PFSK-1 (cell line): ENCODE measurements around the gene ADGRL3.

Source experiments
- FOXP2 ChIP-seq: optimal IDR thresholded peaks from 2 replicates; pipeline ENCODE3; 2011; ENCODE audit warnings: borderline replicate concordance, control low read depth, inconsistent platforms; ENCODE audit not compliant: insufficient read depth; ENCODE audit errors: extremely low read length, extremely low read depth
- POLR2AphosphoS5 ChIP-seq: IDR thresholded peaks from 2 replicates; pipeline ENCODE4 v1.6.1; 2012; ENCODE audit warnings: low read depth, mild to moderate bottlenecking, control low read depth, low read length, moderate library complexity
- REST ChIP-seq, 2 experiments: IDR thresholded peaks; 2 replicates each; pipeline versions ENCODE4 v1.6.1 to v1.8.0; 2011 to 2012; ENCODE audit warnings: low read depth in 2 of 2, low read length in 2 of 2, control low read depth in 1 of 2, inconsistent platforms in 1 of 2, mild to moderate bottlenecking in 1 of 2, moderate library complexity in 1 of 2; ENCODE audit not compliant: insufficient read depth in 1 of 2
- SIN3A ChIP-seq: IDR thresholded peaks from 2 replicates; pipeline ENCODE4 v1.6.1; 2012; ENCODE audit warnings: mild to moderate bottlenecking, low read length, moderate library complexity, borderline replicate concordance; ENCODE audit not compliant: insufficient read depth
- TAF1 ChIP-seq: IDR thresholded peaks from 2 replicates; pipeline ENCODE4 v1.6.1; 2012; ENCODE audit warnings: low read length, control low read depth, borderline replicate concordance; ENCODE audit not compliant: insufficient read depth

ADGRL3 gene

GRCh38 chr4:62118558-62118957 lies 918.4 kb downstream of the ADGRL3 start:
- no peak for TF ChIP-seq SIN3A
- TF ChIP-seq FOXP2, result no peak
- TF ChIP-seq TAF1, result no peak
- TF ChIP-seq POLR2AphosphoS5, result no peak
- TF ChIP-seq REST (IDR thresholded peaks at IDR 0.05; ENCODE audit: insufficient read depth in 1 of 2, low read depth in 2 of 2, low read length in 2 of 2), result no peak

GRCh38 chr4:62119195-62119594 lies 919.1 kb downstream of the ADGRL3 start:
- TF ChIP-seq TAF1, result no peak
- TF ChIP-seq POLR2AphosphoS5, result no peak
- TF ChIP-seq REST (IDR thresholded peaks at IDR 0.05; ENCODE audit: insufficient read depth in 1 of 2, low read depth in 2 of 2, low read length in 2 of 2), result no peak
- TF ChIP-seq FOXP2, result no peak
- TF ChIP-seq SIN3A, result no peak

GRCh38 chr4:62126064-62126732 lies 926.1 kb downstream of the ADGRL3 start:
- TF ChIP-seq SIN3A (no peak), REST (IDR thresholded peaks at IDR 0.05; ENCODE audit: insufficient read depth in 1 of 2, low read depth in 2 of 2, low read length in 2 of 2) (no peak), TAF1 (no peak), FOXP2 (no peak), POLR2AphosphoS5 (no peak)
